Neuron (in vitro differentiated cells): ENCODE data around the gene CREB3L1.

Experiments
- H2AFZ ChIP-seq: one replicate; pipeline ENCODE4 v1.6.1; 2013; ENCODE audit warnings: low read depth, mild to moderate bottlenecking, inconsistent platforms, low read length, moderate library complexity
- H3K27me3 ChIP-seq: one replicate; pipeline ENCODE4 v1.6.1; 2013; ENCODE audit warnings: low read length; ENCODE audit not compliant: insufficient read depth
- H3K36me3 ChIP-seq: one replicate; pipeline ENCODE4 v1.6.1; 2013; ENCODE audit warnings: low read length; ENCODE audit not compliant: insufficient read depth
- H3K4me1 ChIP-seq: one replicate; pipeline ENCODE4 v1.6.1; 2013; ENCODE audit warnings: low read length; ENCODE audit not compliant: insufficient read depth
- H3K4me3 ChIP-seq: 2 replicates; pipeline ENCODE4 v1.5.1; 2013; ENCODE audit warnings: mild to moderate bottlenecking, low read length, moderate library complexity
- H3K9me3 ChIP-seq: one replicate; pipeline ENCODE4 v1.6.1; 2013; ENCODE audit warnings: low read length

CREB3L1 gene

DNA sequence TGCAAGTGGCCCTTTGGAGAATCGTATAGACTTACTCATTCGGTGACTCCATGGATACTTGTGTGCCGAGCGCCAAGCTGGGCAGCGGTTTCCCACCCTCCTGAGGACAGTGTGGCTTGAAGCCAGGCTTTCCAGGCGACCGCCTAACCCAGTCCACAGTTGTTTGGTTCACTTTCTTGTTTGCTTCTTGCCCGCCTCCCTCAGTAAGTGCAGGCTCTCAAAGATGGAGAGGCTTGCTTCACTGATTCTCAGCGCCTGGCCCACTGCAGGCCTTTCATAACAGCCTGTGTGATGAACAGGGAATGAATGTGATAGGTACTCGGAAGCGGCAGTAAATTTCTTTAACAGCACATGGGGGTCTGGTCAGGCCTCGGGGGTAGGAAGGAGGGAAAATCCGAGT is 92.8 kb downstream of the CREB3L1 start:
- no peak overlapping the region for H3K4me3 ChIP-seq
- H2AFZ ChIP-seq = no peak overlapping the region
- H3K9me3 ChIP-seq = no peaks in the 10 kb centered on the region
- peaks cover 12% of the 10 kb centered on the region for H3K36me3 ChIP-seq
- no peaks in the 10 kb centered on the region for H3K4me1 ChIP-seq
- H3K27me3 ChIP-seq = no peaks in the 10 kb centered on the region
